ENCODE results near the gene ZNF385A.
A peak's percentile ranks its signal among the peaks of the same experiment; 100 is the strongest.

Gene ZNF385A

DNA sequence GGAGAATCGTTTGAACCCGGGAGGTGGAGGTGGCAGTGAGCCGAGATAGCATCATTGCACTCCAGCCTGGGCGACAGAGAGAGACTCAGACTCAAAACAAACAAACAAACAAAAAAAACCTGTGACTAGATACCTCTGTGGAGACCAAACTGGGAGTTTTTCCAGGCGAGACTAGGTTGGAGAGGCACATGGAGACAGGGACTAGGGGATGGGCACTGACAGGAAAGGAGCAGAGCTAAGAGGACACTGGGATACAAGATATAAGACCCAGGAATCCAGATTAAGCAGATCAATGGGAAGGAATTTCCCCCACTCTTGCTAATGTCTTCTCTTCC, 39.2 kb upstream of the ZNF385A start:
- Histone ChIP-seq H3K27me3 (no peaks in the 10 kb centered on the region), H3K4me1 (peaks cover 0 to 91% (median 72%) of the 10 kb centered on the region in 4 donors), H3K36me3 (peaks cover 0 to 2% (median 0%) of the 10 kb centered on the region in 3 donors), H3K4me3 (no peak overlapping the region), H3K27ac (peak overlapping the region; percentile 93 to 98), H3K9me3 (no peaks in the 10 kb centered on the region)
- intact Hi-C loops (cut with DNase I; ENCODE audit: low total_unique reads) = no loop called here
- no peak for DNase-seq
- TF ChIP-seq, protein P1, sequence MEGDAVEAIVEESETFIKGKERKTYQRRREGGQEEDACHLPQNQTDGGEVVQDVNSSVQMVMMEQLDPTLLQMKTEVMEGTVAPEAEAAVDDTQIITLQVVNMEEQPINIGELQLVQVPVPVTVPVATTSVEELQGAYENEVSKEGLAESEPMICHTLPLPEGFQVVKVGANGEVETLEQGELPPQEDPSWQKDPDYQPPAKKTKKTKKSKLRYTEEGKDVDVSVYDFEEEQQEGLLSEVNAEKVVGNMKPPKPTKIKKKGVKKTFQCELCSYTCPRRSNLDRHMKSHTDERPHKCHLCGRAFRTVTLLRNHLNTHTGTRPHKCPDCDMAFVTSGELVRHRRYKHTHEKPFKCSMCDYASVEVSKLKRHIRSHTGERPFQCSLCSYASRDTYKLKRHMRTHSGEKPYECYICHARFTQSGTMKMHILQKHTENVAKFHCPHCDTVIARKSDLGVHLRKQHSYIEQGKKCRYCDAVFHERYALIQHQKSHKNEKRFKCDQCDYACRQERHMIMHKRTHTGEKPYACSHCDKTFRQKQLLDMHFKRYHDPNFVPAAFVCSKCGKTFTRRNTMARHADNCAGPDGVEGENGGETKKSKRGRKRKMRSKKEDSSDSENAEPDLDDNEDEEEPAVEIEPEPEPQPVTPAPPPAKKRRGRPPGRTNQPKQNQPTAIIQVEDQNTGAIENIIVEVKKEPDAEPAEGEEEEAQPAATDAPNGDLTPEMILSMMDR (IDR thresholded peaks at IDR 0.05) = no peak

- intact Hi-C loops (cut with DNase I; ENCODE audit: low total_unique reads) = no loop called here
- TF ChIP-seq, protein P1 (IDR thresholded peaks at IDR 0.05) = no peak
- Histone ChIP-seq H3K4me3 (peak overlapping the region in 1 of 2 donors; percentile 13), H3K4me1 (peaks cover 0 to 76% (median 55%) of the 10 kb centered on the region in 4 donors), H3K27ac (peak overlapping the region; percentile 93 to 98), H3K36me3 (peaks cover under 1 to 16% (median 10%) of the 10 kb centered on the region in 3 donors), H3K9me3 (no peaks in the 10 kb centered on the region), H3K27me3 (no peaks in the 10 kb centered on the region)
- DNase-seq = peak in 1 of 2 donors; percentile 56
Observed at GRCh38 chr12:54421879-54422250, 37.3 kb upstream of the ZNF385A start.

- DNase-seq = peak; percentile 95 to 96
- Histone ChIP-seq H3K4me3 (peak overlapping the region; percentile 83 to 88), H3K36me3 (peaks cover 3 to 19% (median 15%) of the 10 kb centered on the region in 3 donors), H3K27ac (peak overlapping the region; percentile 93 to 98), H3K27me3 (no peaks in the 10 kb centered on the region), H3K9me3 (no peaks in the 10 kb centered on the region), H3K4me1 (peaks cover 0 to 74% (median 49%) of the 10 kb centered on the region in 4 donors)
- intact Hi-C loops (cut with DNase I; ENCODE audit: low total_unique reads) = no loop called here
- TF ChIP-seq, protein P1 (IDR thresholded peaks at IDR 0.05) = no peak
Observed at GRCh38 chr12:54421175-54421878, 36.8 kb upstream of the ZNF385A start.

GRCh38 chr12:54420766-54421144, 36.2 kb upstream of the ZNF385A start:
- intact Hi-C loops (cut with DNase I; ENCODE audit: low total_unique reads) = no loop called here
- TF ChIP-seq, protein P1 (IDR thresholded peaks at IDR 0.05) = no peak
- Histone ChIP-seq H3K4me1 (peaks cover 0 to 74% (median 45%) of the 10 kb centered on the region in 4 donors), H3K9me3 (no peaks in the 10 kb centered on the region), H3K4me3 (peak overlapping the region; percentile 83 to 88), H3K36me3 (peaks cover 3 to 19% (median 19%) of the 10 kb centered on the region in 3 donors), H3K27me3 (no peaks in the 10 kb centered on the region), H3K27ac (peak overlapping the region; percentile 93 to 98)
- DNase-seq = peak; percentile 75 to 85

DNA sequence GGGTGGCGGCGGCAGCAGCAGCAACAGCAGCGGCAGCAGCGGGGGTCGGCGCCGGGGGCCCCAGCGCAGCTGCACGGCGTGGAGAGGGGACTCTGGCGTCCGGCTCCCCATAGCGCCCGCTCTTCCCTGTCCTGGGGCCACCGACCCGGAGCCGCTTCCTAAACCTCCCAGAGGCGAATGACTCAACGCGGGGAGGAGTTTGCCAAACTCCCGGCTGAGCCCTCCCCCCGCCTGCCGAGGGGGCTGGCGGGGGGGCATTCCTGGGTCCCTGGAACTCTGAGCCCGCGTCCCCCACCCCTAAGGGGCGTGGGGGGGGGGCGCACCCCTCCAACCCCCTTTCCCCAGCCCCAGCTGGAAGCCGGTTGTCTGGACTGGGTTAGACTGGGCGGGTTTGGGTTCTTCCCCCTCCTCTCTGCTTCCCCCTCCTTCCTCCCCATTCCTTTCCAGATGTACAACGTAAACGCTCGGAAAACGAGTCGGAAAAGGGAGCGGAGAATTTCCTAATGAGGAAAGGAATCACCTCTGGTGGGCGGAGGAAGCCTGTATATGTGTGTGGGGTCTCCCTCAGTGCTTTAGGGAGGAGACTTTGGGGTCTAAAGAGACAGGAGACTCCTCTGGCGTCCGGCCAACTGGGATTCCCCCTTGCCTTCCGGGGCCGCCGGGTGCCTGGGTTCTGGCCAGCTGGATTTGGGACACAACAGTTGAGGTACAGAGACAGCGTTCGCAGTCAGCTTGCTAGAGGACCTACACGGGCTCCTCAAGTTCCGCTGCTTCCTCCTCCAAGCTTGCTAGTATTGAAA, 34.8 kb upstream of the ZNF385A start, which contains the start of gene ITGA5:
Gene ITGA5 (minus strand): TSS at position 179 of the 800 bp plus-strand sequence. CDS start 68 bp downstream, at position 111.
- intact Hi-C loops (cut with DNase I; ENCODE audit: low total_unique reads) = no loop called here
- DNase-seq = peak; percentile 86 to 94
- peak within 1 kb of the TSS; percentile 83 to 88 for H3K4me3 ChIP-seq
- H3K27ac ChIP-seq = peak within 1 kb of the TSS; percentile 93 to 98
- H3K36me3 ChIP-seq = peaks cover 10 to 34% (median 26%) of the 10 kb centered on the region in 3 donors
- peaks cover 0 to 74% (median 34%) of the 10 kb centered on the region in 4 donors for H3K4me1 ChIP-seq
- no peaks in the 10 kb centered on the region for H3K27me3 ChIP-seq
- TF ChIP-seq, protein P1 (IDR thresholded peaks at IDR 0.05) = no peak
- no peaks in the 10 kb centered on the region for H3K9me3 ChIP-seq
